ENCODE results near the gene CABP1. TPM values are rescaled to one million over a fixed set of nuclear protein-coding genes. Genes with fewer than 3 reads are reported as not detected.

CABP1 gene
- total and polyA plus RNA-seq, 10 of the 15 experiments (the other 5 are each of a cell fraction or from before 2014, with no cell fraction given), result 0.16 to 2.4 (median 0.80) TPM; not detected in 2

GRCh38 chr12:120677765-120678473 is 37.5 kb downstream of the CABP1 start (continued):
- peak; percentile 70 to 71 for TF ChIP-seq IKZF2 (IDR thresholded peaks at IDR 0.05)
- no peak for TF ChIP-seq RAD21 (IDR thresholded peaks at IDR 0.05; ENCODE audit: insufficient read depth, low read depth, low read length)
- peak; percentile 63 for TF ChIP-seq NFIC (IDR thresholded peaks at IDR 0.05; ENCODE audit: low read depth, low read length)
- no peak for TF ChIP-seq MYB (IDR thresholded peaks at IDR 0.05; ENCODE audit: borderline replicate concordance, low read depth, low read length)
- no peak for TF ChIP-seq ZBTB40 (IDR thresholded peaks at IDR 0.05; ENCODE audit: borderline replicate concordance)
- peak; percentile 94 for TF ChIP-seq NR2F1 (conservative IDR thresholded peaks at IDR 0.05)
- TF ChIP-seq RFX5 (IDR thresholded peaks at IDR 0.05; ENCODE audit: low read depth, low read length), result no peak
- TF ChIP-seq FOXM1 (IDR thresholded peaks at IDR 0.05; ENCODE audit: low read depth, low read length), result peak; percentile 65; the same call in 1 of the 2 replicates
- peak; percentile 45 for TF ChIP-seq RUNX3 (IDR thresholded peaks at IDR 0.05; ENCODE audit: low read length)
- TF ChIP-seq ZBTB11 (CRISPR knock-in tag; IDR thresholded peaks at IDR 0.05), result no peak
- TF ChIP-seq PRDM15 (CRISPR knock-in tag; IDR thresholded peaks at IDR 0.05), result no peak
- 0 out of 2 replicates have a peak, but pooled peaks have one; percentile 35 for TF ChIP-seq NBN (IDR thresholded peaks at IDR 0.05)
- TF ChIP-seq E2F4 (IDR thresholded peaks at IDR 0.05; ENCODE audit: low read depth, low read length), result no peak
- TF ChIP-seq GATAD2B (conservative IDR thresholded peaks at IDR 0.05; ENCODE audit: low read depth), result no peak; the same call in 1 of the 2 replicates
- 0 out of 2 replicates have a peak, but pooled peaks have one; percentile 44 for TF ChIP-seq ATF2 (IDR thresholded peaks at IDR 0.05; ENCODE audit: low read length)
